ENCODE measurements around the gene PROCR. TPM values are rescaled to one million over a fixed set of nuclear protein-coding genes. Genes with fewer than 3 reads are reported as not detected.

Gene PROCR
- total and polyA plus RNA-seq, 8 donors: 21.7 to 63.4 (median 34.9) TPM

DNA sequence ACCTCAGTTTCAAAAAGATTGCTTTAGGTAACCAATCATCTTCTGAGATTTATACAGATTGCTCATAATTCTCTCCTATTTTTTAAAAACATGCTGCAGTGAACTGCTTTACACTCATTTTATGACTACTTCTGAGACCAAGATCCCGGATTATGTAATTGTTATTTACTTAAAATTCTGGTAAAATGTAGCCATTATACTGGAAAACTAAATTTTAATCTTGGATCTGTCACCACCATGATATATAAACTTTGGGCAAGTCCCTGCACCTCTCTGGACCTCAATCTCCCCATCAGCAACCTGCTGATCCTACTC is 477 bp upstream of the PROCR start:
- TF ChIP-seq CTCF (IDR thresholded peaks at IDR 0.05): no peak
- peak overlapping the region in 1 of 2 donors; percentile 37 for H3K4me3 ChIP-seq
- H3K27ac ChIP-seq: peak overlapping the region in 1 of 2 donors; percentile 64
- no peak for ATAC-seq
- H3K36me3 ChIP-seq: no peaks in the 10 kb centered on the region
- peaks cover 0 to 23% of the 10 kb centered on the region in 2 donors for H3K4me1 ChIP-seq
- H3K9me3 ChIP-seq: no peaks in the 10 kb centered on the region
- no peak for DNase-seq
- intact Hi-C loops (cut with DNase I): no loop called here
- H3K27me3 ChIP-seq: no peaks in the 10 kb centered on the region

DNA sequence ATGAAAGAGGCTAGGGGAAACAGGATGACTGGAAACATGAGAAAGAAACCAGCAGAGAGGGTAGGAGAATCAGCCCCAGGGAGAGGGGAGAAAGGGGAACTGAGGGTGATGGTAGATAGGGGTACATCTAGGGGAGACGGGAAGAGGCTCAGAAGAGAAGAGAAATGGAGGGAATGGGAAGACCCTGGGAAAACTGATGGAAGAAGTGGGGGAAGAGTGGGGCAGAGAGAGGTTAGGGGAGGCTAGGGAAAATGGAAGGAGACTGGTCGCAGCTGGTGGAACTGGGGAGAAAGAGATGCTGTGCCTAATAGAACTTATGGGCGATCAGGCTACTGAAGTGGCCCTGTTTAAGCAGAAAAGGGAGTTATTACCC is 548 bp downstream of the PROCR start:
- Histone ChIP-seq H3K4me3 (peak overlapping the region; percentile 7 to 37), H3K27ac (peak overlapping the region; percentile 39 to 64), H3K27me3 (no peaks in the 10 kb centered on the region), H3K4me1 (peaks cover 0 to 16% of the 10 kb centered on the region in 2 donors), H3K36me3 (no peaks in the 10 kb centered on the region), H3K9me3 (no peaks in the 10 kb centered on the region)
- TF ChIP-seq CTCF (IDR thresholded peaks at IDR 0.05): no peak
- DNase-seq (no peak), ATAC-seq (no peak)
- intact Hi-C loops (cut with DNase I): no loop called here

- Histone ChIP-seq H3K4me1 (peaks cover 0 to 16% of the 10 kb centered on the region in 2 donors), H3K36me3 (no peaks in the 10 kb centered on the region), H3K9me3 (no peaks in the 10 kb centered on the region), H3K27me3 (no peaks in the 10 kb centered on the region), H3K4me3 (no peak overlapping the region), H3K27ac (no peak overlapping the region)
- DNase-seq (no peak), ATAC-seq (no peak)
- TF ChIP-seq CTCF (IDR thresholded peaks at IDR 0.05): no peak
- intact Hi-C loops (cut with DNase I): no loop called here
These were observed 1.8 kb downstream of the PROCR start for GRCh38 chr20:35173576-35174192.

DNA sequence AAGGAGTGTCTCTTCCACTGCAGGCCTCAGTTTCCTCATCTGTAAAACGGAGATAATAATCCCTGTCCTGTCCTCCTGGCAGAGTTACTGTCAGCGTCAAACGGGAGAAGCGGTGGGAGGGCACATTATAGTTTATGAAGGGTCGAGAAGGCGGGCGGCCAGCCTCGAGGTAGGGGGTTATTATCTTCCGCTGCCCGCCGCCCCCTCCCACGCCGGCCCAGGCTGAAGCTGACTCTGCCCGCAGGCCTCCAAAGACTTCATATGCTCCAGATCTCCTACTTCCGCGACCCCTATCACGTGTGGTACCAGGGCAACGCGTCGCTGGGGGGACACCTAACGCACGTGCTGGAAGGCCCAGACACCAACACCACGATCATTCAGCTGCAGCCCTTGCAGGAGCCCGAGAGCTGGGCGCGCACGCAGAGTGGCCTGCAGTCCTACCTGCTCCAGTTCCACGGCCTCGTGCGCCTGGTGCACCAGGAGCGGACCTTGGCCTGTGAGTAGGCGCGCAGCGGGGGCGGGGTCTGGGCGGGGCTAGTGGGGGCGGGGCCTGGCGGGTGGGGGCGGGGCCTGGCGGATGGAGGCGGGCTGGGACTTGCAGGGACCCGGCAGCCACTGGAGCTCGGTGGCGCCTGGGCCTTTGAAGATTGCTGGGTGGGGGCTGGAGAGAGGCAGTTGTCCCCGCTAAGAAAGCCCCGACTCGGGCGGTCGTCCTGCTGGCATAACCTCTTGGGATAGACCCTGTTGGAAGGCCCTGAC is 2.8 kb downstream of the PROCR start:
- intact Hi-C loops (cut with DNase I): no loop called here
- ATAC-seq: no peak
- no peak overlapping the region for H3K27ac ChIP-seq

More for the DNA sequence above, 2.8 kb downstream of the PROCR start:
- Histone ChIP-seq H3K4me1 (peaks cover 0 to 16% of the 10 kb centered on the region in 2 donors), H3K36me3 (no peaks in the 10 kb centered on the region), H3K4me3 (no peak overlapping the region), H3K9me3 (no peaks in the 10 kb centered on the region), H3K27me3 (no peaks in the 10 kb centered on the region)
- no peak for DNase-seq
- TF ChIP-seq CTCF (IDR thresholded peaks at IDR 0.05): no peak
